Testis (tissue), 2 donors: Measurements from ENCODE around the gene EFL1.

Experiments
- CTCF ChIP-seq, 3 experiments: fragments of 450-650 bp in 2 of 3; fragments of 200-600 bp in 1 of 3; sonication (generic) in 1 of 3; IDR thresholded peaks; one replicate each; pipeline ENCODE4 v1.5.1; 2016 to 2019; ENCODE audit warnings: antibody characterized with exemption in 3 of 3, mild to moderate bottlenecking in 2 of 3, moderate library complexity in 1 of 3
- POLR2A ChIP-seq: fragments of 450-650 bp; IDR thresholded peaks from one replicate; pipeline ENCODE4 v1.6.1; 2017; ENCODE audit warnings: antibody characterized with exemption, mild to moderate bottlenecking, moderate library complexity

DNA sequence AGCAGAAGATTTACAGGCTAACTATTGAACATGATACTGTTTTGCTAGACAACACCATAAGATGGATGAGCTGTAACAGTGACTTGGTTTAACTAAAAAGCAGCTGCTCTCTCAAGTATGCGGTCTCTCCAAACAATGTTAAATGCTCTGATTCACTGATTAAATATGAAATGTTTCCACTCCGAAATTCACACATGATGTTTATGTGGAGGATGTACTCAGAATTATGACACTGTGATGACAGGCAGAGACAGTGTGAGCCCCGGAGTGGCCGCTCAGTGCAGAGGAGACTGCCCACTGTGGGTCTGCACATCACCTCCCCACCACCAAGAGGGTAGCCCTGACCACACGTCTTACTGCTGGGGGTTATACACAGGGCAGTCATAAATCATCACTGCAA, 132.8 kb downstream of the EFL1 start:
- TF ChIP-seq CTCF (IDR thresholded peaks at IDR 0.05) (no peak), POLR2A (no peak)
